NCI-H146 treated with DMSO at 0.1 percent for 48 hours (cell line): ENCODE measurements around the gene RUNX1.

Experiments
- DNase-seq: peaks from one replicate; lab custom pipeline; 2025; ENCODE audit not compliant: unreplicated experiment; lab: John Stamatoyannopoulos, UW

Gene RUNX1

GRCh38 chr21:35037384-35037765 is 11.7 kb downstream of the RUNX1 start:
- DNase-seq: no peak

- no peak for DNase-seq
Observed at GRCh38 chr21:35036465-35037383, 12.4 kb downstream of the RUNX1 start.

GRCh38 chr21:35035581-35035980 is 13.5 kb downstream of the RUNX1 start:
- DNase-seq: no peak

DNA sequence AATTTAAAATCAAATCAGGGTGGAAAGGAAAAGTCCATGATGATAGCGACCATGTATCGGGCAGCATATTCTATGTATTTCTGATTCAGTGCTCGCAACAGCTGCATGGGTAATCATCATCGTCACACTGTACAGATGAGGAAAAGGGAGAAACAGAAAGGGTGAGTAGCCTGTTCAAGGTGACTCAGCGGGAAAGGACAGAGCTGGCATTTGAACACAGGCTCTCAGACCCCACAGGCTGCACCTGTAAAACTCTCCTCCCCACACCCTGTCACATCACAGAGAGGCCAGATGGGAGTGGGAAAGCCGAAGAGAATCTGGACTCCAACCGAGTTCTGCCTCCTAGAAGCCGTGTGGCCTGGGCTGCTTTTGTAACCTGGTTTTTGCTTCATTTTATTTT is 14.0 kb downstream of the RUNX1 start:
- no peak for DNase-seq

DNA sequence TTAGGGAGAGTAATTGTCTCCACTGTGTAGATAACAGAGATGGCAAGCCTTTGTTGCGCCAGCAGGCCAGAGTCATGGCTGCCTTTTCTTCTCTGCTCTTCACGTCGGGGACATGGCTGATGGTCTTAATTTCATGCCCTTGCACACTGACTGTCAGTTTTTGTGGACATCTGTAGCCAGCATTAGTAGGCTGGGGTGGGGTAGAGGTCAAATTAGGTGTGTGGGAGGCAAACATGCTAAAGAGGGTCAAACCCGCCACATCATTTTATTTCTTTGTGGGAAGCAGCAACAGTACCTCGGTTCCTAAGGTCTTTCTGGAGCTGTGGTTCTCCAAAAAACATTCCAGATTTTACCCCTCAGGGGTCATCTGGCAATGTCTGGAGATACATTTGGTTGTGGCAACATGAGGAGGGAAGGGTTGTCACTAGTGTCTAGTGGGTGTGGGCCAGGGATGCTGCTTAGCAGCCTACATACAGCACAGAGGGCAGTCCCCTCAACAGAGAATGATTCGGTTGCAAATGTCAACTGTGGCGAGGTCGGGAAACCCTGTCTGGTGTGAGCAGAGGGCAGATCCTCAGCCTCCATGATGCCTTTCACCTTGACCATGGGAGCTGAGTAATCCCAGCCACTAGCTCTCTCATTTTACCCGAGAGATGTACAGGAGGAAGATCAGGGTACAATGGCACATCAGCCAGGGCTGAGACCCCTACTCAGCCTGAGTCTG is 14.7 kb downstream of the RUNX1 start:
- DNase-seq: no peak

DNA sequence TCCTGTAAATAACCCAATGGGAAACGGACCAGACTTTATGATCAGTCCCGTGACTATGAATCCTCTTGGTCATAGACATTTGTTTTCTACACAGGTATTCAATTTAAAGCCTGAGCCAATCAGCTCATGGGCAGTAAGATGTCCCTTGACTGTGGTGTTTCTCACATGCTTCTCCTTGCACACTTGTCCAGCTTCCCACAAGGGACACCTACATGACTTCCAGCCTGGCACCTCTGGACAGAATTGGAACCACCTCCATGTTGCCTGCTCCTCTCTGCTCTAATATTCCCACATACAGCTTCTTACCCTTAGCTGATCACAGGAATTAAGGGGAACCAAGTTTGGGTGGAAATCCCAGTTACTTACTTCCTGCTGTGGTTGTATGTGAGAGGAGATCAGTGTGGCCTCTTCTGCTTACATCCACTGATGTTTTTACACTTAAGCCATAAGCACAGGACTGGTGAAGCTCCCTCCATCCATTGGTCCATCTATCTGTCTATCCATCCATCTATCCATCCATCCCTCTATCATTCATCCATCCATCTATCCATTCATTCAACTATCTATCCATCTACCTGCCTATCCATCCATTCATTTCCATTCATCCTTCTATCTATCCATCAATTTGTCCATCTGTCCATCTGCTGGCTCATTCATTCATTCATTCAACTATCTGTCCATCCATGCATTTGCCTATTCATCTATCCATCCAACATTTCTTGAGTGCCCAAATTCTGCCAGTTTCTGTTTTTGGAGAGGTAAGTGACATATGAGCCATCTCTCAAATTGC is 16.4 kb downstream of the RUNX1 start:
- DNase-seq: no peak

- DNase-seq: no peak
Observed at GRCh38 chr21:35028451-35028978, 20.6 kb downstream of the RUNX1 start.

DNA sequence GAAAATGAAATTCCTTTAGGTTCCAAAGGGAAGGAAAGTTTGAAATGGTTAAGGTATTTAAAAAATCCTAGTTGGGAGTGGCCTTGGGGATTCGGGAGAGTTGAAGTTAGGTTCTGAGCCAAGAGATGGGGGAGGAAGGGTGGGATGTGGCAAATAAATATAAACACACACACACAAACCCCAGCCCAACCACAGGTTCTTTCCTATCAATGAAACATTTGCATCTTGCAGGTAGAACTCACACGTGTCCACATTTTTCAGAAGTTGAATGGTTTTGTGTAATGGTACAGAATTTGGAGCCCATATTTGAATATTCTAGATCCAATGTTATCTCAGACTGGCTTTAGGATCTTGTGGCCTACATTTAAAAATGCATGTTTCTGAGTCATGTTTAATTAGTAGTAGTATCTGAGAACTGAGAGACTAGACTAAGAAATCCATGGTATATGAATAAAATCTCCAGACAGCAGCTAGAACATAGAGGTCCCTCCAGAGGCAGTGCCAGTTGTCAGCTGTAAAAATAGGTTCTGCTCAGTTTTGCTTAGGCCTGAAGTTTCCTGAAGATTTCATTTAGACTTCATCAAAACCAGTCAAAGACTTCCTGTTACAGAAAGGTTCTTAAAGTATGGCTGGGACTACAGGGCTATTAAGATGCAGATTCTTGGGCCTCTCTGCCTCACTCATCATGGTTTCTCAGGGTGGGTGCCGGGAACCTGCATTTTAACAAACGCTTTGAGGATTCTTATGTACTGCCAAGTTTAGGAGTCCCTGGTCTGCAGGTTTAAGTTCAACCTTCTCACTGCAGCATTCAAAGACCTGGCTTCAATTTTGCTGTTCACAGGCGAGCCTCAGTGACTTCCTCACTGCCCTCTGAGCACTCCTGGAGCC is 21.3 kb downstream of the RUNX1 start:
- no peak for DNase-seq

DNA sequence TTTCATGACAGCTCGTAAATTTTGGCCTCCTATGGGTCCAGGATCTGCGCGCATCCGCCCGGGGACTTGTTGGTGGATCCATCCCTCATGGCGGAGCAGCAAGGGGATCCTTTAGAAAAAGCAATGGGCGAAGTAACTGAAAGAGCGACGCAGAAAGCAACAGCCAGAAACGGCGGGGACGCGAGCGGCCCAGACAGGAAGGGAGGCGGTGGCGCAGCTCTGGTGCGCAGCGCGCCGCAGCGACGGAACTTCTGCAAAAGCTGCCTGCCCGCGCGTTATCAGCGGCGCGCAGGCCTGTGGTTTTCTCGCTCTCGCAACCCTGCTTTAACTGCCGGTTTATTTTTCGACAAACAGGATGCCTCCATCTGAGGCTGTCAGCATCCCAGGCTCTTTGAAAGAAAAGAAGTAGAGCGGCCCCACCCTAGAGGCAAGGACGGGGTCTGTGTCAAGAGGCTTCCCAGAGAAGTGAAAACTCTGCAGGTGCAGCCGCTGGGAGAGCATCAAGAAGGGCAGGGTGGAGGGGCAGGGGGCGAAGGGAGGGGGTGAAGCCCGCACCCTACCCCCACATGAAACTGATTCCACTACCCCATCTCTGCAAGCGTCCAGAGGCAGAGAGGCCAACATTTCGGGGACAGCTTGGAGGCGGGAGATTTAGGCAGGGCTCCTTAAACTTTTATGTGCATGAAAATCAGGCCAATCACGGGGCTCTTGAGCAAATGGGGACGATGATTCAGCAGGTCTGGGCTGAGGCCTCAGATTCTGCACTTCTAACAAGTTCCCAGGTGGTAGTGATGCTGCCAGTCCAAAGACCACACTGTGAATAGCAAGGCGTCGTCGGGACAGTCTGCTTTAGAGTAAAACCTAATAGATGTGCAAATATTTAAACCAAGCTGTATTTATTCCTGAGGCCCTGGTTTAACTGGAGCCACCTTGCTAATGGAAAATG is 22.2 kb downstream of the RUNX1 start:
- no peak for DNase-seq

- DNase-seq: no peak
Observed at GRCh38 chr21:35026153-35026500, 23.0 kb downstream of the RUNX1 start.

DNA sequence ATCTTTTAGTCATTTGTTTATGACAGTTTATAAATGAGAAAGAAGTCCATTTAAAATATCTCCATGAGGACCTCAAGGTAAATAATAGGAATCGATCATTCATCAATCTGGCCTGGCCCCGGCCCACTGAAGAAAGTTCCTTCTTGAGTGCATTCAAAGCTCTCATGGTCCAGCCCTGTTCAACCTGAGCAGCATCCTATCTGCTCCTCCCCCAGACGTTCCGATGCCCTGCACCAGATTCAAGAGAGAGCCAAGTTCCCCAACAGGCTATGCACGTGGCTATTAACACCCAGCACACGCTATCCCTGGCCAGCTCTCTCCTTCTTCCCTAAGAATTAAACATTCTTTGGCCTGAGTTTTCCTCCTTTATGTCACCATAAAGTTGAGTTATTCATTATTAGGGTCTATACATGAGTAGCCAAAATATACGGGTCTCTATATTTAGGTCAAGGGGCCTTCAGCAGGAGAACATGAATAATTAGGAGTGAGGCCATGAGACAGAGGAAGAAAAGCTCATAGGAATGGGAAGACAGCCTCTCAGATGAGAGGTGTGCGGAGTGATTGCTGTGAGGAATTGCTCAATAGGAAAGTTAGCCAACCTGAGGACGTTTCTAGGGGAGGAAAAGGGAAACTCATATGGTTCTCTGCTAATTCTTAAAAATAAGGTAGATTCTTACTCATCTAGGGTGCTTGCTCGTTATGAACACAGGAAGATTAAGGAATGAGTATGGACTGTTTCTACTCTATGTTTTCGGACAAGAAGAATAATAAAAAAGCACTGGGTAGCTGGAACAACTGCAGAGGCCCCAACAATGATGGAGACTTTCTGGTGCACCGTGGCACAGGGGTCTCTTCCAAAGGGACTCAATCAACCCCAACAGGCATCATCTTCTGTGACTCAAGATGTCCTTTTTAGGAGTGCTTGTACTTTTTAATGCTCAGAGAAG is 23.6 kb downstream of the RUNX1 start:
- no peak for DNase-seq

DNA sequence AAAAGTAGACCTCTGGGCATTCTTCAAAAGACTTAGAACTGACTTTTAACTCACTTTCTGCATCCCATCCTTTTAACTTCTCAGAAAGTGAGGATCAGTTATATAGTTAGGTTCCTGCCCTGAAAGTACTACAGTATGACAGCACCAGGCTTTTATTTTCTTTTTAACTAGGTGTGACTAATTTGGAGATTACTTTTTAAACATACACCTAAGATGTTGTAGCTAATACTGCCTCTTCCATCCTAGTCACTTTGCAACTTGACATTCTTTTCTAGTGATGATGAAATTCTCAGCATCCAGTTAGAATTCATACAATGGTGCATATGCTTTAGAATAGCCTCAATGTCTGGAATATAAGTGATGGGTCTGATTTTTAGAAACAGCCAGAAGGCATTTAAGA is 24.6 kb downstream of the RUNX1 start:
- no peak for DNase-seq

DNA sequence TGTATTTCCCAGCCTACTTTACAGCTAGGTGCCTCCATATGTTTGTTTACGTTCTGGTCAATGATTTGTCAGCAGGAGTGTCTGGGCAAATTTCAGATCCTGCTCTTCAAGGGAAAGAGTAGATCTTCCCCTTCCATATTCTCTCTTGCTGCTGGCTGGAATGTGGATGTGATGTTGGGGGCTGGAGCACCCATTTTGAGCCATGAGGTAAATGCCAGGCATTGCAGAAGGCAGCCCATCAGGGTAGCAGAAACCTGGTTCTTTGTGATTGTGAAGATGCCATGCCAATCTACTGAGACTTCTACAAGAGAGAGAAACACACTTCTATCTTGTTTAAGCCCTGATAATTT is 25.1 kb downstream of the RUNX1 start:
- no peak for DNase-seq

DNA sequence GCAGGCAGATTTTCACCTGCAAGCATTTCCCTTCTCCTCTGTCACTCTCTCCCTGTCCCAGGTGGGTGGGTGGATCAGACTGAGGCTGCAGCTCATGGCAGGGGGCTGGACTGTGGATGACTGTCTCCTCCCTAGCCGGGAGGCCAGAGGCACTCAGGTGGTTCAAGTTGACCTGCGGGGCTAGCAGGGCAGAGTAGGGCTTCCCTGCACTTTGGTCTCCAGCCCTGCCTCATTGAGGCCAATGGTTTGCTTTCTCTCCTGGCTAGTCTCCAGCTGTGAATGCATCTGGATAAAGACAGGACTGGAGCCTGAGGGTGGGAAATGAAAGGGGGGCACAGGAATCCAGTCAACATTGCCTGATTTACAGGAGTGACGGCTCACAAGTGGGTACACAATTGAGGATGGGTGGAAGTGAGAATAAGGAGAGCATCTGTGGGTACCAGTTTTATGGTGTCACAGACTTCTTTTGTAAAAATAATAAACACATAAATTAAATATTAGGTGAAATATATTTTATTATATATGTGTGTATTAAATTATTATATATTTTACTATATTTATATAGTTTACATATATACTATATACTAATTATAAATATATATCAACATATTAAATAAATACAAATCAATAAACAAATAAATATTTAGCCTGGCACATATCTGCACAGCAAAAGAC is 25.6 kb downstream of the RUNX1 start:
- no peak for DNase-seq

- DNase-seq: no peak
Observed at GRCh38 chr21:35021546-35021945, 27.6 kb downstream of the RUNX1 start.

- DNase-seq: no peak
Observed at GRCh38 chr21:35020902-35021301, 28.2 kb downstream of the RUNX1 start.

DNA sequence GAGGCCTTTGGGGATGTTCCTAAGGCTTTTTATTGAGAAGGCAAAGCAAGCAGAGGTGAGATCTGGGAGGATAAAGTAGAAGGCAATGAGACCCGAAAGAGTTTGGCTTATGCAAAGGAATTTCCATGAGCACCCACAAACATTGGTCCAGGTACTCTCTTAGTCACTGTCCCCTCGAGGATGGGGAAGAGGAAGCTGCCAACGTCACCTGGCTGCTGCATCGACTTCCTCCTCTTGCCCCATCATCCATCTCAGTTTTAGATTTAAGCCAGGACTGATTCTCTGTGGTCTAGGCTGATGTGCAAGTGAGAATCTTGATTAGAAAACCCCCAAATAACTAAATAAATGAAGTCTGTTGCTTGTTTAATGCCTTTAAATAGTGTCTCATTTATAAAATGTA is 28.7 kb downstream of the RUNX1 start:
- DNase-seq: no peak

DNA sequence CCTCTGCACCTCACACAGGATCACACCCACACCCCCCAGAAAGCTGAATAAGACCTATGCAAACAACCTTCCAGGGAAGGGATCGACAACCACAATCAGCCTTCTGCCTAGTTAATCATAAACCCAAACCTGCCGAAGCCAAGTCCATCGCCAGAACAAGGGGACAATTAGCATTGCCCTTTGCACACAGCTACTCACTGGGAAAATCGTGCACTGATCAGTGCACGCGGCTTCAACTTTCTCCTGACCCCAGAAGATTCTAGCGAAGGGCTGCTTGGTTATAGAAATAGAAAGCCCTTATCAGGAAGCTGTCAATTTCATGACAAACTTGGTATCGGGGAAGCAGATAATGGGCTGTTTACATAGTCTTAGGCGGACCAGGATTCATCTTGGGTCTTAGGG is 29.5 kb downstream of the RUNX1 start:
- no peak for DNase-seq
